Aorta (tissue), 5 donors: ENCODE data around the gene PHACTR1. TPM values are rescaled to one million over a fixed set of nuclear protein-coding genes. Genes with fewer than 3 reads are reported as not detected.

Experiments
- ATAC-seq: fragments of 200-7000 bp; cut with Tn5 transposase; one replicate; pipeline ENCODE4 v1.9.1; 2022; ENCODE audit warnings: moderate library complexity; ENCODE audit not compliant: low FRiP score
- DNase-seq, 2 donors: peaks; one replicate each; pipeline ENCODE4 v3.0.0-alpha.2; 2020
- H3K27ac ChIP-seq, 2 donors: one replicate each; pipeline ENCODE4 v1.5.1; 2013; ENCODE audit warnings: low read length in 2 of 2, mild to moderate bottlenecking in 2 of 2, moderate library complexity in 2 of 2, control low read depth in 1 of 2, inconsistent platforms in 1 of 2, low read depth in 1 of 2
- H3K27me3 ChIP-seq, 2 donors: one replicate each; pipeline ENCODE4 v1.6.1; 2013; ENCODE audit warnings: control low read depth in 1 of 2, low read length in 1 of 2, mild to moderate bottlenecking in 1 of 2, moderate library complexity in 1 of 2; ENCODE audit not compliant: insufficient read depth in 2 of 2, control insufficient read depth in 1 of 2
- H3K36me3 ChIP-seq, 2 donors: one replicate each; pipeline ENCODE4 v1.6.1; 2013; ENCODE audit warnings: control low read depth in 1 of 2, low read length in 1 of 2, mild to moderate bottlenecking in 1 of 2; ENCODE audit not compliant: insufficient read depth in 2 of 2, control insufficient read depth in 1 of 2
- H3K4me1 ChIP-seq, 2 donors: one replicate each; pipeline ENCODE4 v1.6.1; 2013; ENCODE audit warnings: low read length in 2 of 2, control low read depth in 1 of 2, mild to moderate bottlenecking in 1 of 2, moderate library complexity in 1 of 2; ENCODE audit not compliant: insufficient read depth in 2 of 2, control insufficient read depth in 1 of 2
- H3K4me3 ChIP-seq, 2 donors: one replicate each; pipeline ENCODE4 v1.5.1; 2013; ENCODE audit warnings: low read length in 2 of 2, control low read depth in 1 of 2, mild to moderate bottlenecking in 1 of 2
- H3K9me3 ChIP-seq: one replicate; pipeline ENCODE4 v1.6.1; 2013; ENCODE audit warnings: mild to moderate bottlenecking, low read length; ENCODE audit not compliant: control insufficient read depth
- WGBS, 2 donors: extraction: QIAGEN DNeasy Blood & Tissue Kit; methylation state at CpG; one replicate each; pipeline ENCODE4 v1.1.7; 2013; 5-methylcytosine and 5-hydroxymethylcytosine counted together
- intact Hi-C, 2 donors: fragments of 100-400 bp; cut with DNase I; formaldehyde crosslinking; loops; one replicate each; pipeline versions ENCODE4 v1.14.2 to v1.15.0; 2022
- polyA plus RNA-seq, 2 donors: library from polyadenylated mRNA; stranded (reverse); fragments of 200-250 nt; gene quantifications; one replicate each; pipeline ENCODE4 v1.2.3, GENCODE V29; 2013
- total RNA-seq, 2 donors: library from RNA; stranded (reverse); fragmentation: NEBNext Ultra II Directional; extraction: Animal tissue kit (Norgen Biotek cat#: 25700); gene quantifications; one replicate each; pipeline ENCODE4 v1.2.1, GENCODE V29; 2021
- donor health status: healthy with polysubstance abuse.
- donor health status: Bipolar disorder and iron deficiency.
- donor health status: DM: no; HTN: no; CAD: no.
- donor health status: DM: no; HTN: no; CAD: no.
- donor health status: DM: yes; HTN: yes; CAD: no.

The PHACTR1 gene
- total and polyA plus RNA-seq, 4 donors = 3.2 to 89.4 (median 20.1) TPM

GRCh38 chr6:12956991-12957320 lies 240.4 kb downstream of the PHACTR1 start:
- Histone ChIP-seq H3K36me3 (no peaks in the 10 kb centered on the region), H3K9me3 (no peaks in the 10 kb centered on the region), H3K4me3 (peak overlapping the region; percentile 45 to 100), H3K27ac (peak overlapping the region in 1 of 2 donors; percentile 25), H3K4me1 (no peaks in the 10 kb centered on the region), H3K27me3 (no peaks in the 10 kb centered on the region)
- ATAC-seq (no peak), DNase-seq (no peak)
- intact Hi-C loops = loop anchor here in 1 of 2 donors (2.0 kb wide), 1 partner anchor 372 kb away; the partner anchor contains the start of gene TBC1D7
- WGBS, 2 donors = 7 to 8% methylated on average over 5 to 6 of the region's 6 CpGs

GRCh38 chr6:12957321-12958051 lies 240.9 kb downstream of the PHACTR1 start:
- Histone ChIP-seq H3K4me1 (peaks cover 0 to 4% of the 10 kb centered on the region in 2 donors), H3K9me3 (no peaks in the 10 kb centered on the region), H3K4me3 (peak overlapping the region; percentile 45 to 100), H3K36me3 (no peaks in the 10 kb centered on the region), H3K27me3 (no peaks in the 10 kb centered on the region), H3K27ac (peak overlapping the region in 1 of 2 donors; percentile 65)
- WGBS, 2 donors = 0% methylated on average over 22 to 24 of the region's 24 CpGs
- peak; percentile 90 to 91 for DNase-seq
- intact Hi-C loops = loop anchor here in 1 of 2 donors (2.0 kb wide), 1 partner anchor 371 kb away; the partner anchor contains the start of gene TBC1D7
- ATAC-seq = peak; percentile 92

GRCh38 chr6:12958052-12958706 lies 241.6 kb downstream of the PHACTR1 start:
- Histone ChIP-seq H3K27me3 (no peaks in the 10 kb centered on the region), H3K4me1 (peaks cover 0 to 11% of the 10 kb centered on the region in 2 donors), H3K9me3 (no peaks in the 10 kb centered on the region), H3K27ac (peak overlapping the region in 1 of 2 donors; percentile 65), H3K4me3 (peak overlapping the region; percentile 45 to 100), H3K36me3 (no peaks in the 10 kb centered on the region)
- ATAC-seq = peak; percentile 19
- intact Hi-C loops = no loop called here
- DNase-seq = no peak
- 1 to 2% methylated on average over 9 of the region's 9 CpGs for WGBS, 2 donors

- Histone ChIP-seq H3K4me3 (no peak overlapping the region), H3K36me3 (no peaks in the 10 kb centered on the region), H3K4me1 (peaks cover 0 to 11% of the 10 kb centered on the region in 2 donors), H3K27ac (peak overlapping the region; percentile 38 to 87), H3K9me3 (no peaks in the 10 kb centered on the region), H3K27me3 (no peaks in the 10 kb centered on the region)
- ATAC-seq (no peak), DNase-seq (no peak)
- 87 to 89% methylated on average over 4 of the region's 4 CpGs for WGBS, 2 donors
- intact Hi-C loops = loop anchor here in 1 of 2 donors (10.0 kb wide), 1 partner anchor 113 kb away; no protein-coding TSS in a partner anchor
Measured at GRCh38 chr6:12961761-12962160, 245.2 kb downstream of the PHACTR1 start.

- Histone ChIP-seq H3K4me1 (peaks cover 0 to 11% of the 10 kb centered on the region in 2 donors), H3K9me3 (no peaks in the 10 kb centered on the region), H3K36me3 (no peaks in the 10 kb centered on the region), H3K4me3 (no peak overlapping the region), H3K27ac (peak overlapping the region; percentile 38 to 87), H3K27me3 (no peaks in the 10 kb centered on the region)
- WGBS, 2 donors = 18 to 27% methylated on average over 1 of the region's 1 CpG
- no peak for DNase-seq
- no peak for ATAC-seq
- intact Hi-C loops = loop anchor here in 1 of 2 donors (10.0 kb wide), 1 partner anchor 112 kb away; no protein-coding TSS in a partner anchor
Measured at GRCh38 chr6:12962529-12962928, 246.0 kb downstream of the PHACTR1 start.

- intact Hi-C loops = loop anchor here in 1 of 2 donors (10.0 kb wide), 1 partner anchor 112 kb away; no protein-coding TSS in a partner anchor
- 29% methylated on average over 5 of the region's 5 CpGs for WGBS, 2 donors
- ATAC-seq (no peak), DNase-seq (no peak)
- Histone ChIP-seq H3K9me3 (no peaks in the 10 kb centered on the region), H3K27ac (peak overlapping the region; percentile 38 to 87), H3K4me3 (no peak overlapping the region), H3K4me1 (peaks cover 2 to 11% of the 10 kb centered on the region in 2 donors), H3K27me3 (no peaks in the 10 kb centered on the region), H3K36me3 (no peaks in the 10 kb centered on the region)
Measured at GRCh38 chr6:12962987-12963386, 246.4 kb downstream of the PHACTR1 start.

GRCh38 chr6:12963567-12963966 lies 247.0 kb downstream of the PHACTR1 start:
- peak; percentile 26 for ATAC-seq
- Histone ChIP-seq H3K27me3 (no peaks in the 10 kb centered on the region), H3K9me3 (no peaks in the 10 kb centered on the region), H3K27ac (peak overlapping the region; percentile 38 to 42), H3K4me1 (peaks cover 3 to 11% of the 10 kb centered on the region in 2 donors), H3K4me3 (no peak overlapping the region), H3K36me3 (no peaks in the 10 kb centered on the region)
- WGBS, 2 donors = 8% methylated on average over 4 of the region's 4 CpGs
- intact Hi-C loops = loop anchor here in 1 of 2 donors (10.0 kb wide), 1 partner anchor 111 kb away; no protein-coding TSS in a partner anchor
- no peak for DNase-seq

- intact Hi-C loops = loop anchor here in 1 of 2 donors (5.0 to 10.0 kb wide), 2 partner anchors 40 to 107 kb away; no protein-coding TSS in a partner anchor
- peak overlapping the region; percentile 25 to 92 for H3K27ac ChIP-seq
Measured at GRCh38 chr6:12967686-12968085, 251.1 kb downstream of the PHACTR1 start.

More at GRCh38 chr6:12967686-12968085, 251.1 kb downstream of the PHACTR1 start:
- no peak for DNase-seq
- WGBS, 2 donors = 61 to 65% methylated on average over 7 of the region's 7 CpGs
- H3K36me3 ChIP-seq = no peaks in the 10 kb centered on the region
- H3K27me3 ChIP-seq = no peaks in the 10 kb centered on the region
- H3K9me3 ChIP-seq = no peaks in the 10 kb centered on the region
- peaks cover 4 to 8% of the 10 kb centered on the region in 2 donors for H3K4me1 ChIP-seq
- no peak overlapping the region for H3K4me3 ChIP-seq
- ATAC-seq = no peak
